WTC11 (cell line): Measurements from ENCODE around the gene CCK. TPM values are rescaled to one million over a fixed set of nuclear protein-coding genes. Genes with fewer than 3 reads are reported as not detected.

Experiments
- ATAC-seq: fragments of 200-7000 bp; cut with Tn5 transposase; 2 replicates; pipeline ENCODE4 v1.10.0; 2021; ENCODE audit warnings: mild to moderate bottlenecking, moderate library complexity
- CTCF ChIA-PET: fragments of 300-600 bp; sonication (Branson Sonifier 250); formaldehyde crosslinking; loops from one replicate; lab custom pipeline; 2021; ENCODE audit warnings: antibody characterized with exemption; lab: Charles Lee
- POLR2A ChIA-PET: fragments of 350-600 bp; sonication (Branson Sonifier 250); formaldehyde crosslinking; loops from one replicate; lab custom pipeline; 2021; ENCODE audit warnings: antibody characterized with exemption; lab: Charles Lee
- DNase-seq: peaks from one replicate; pipeline ENCODE4 v3.0.0; 2021; ENCODE audit warnings: low spot score
- H3K27ac Mint-ChIP-seq: 2 replicates; pipeline ENCODE4 v1.8.0; 2021; ENCODE audit warnings: mixed read lengths
- H3K27me3 Mint-ChIP-seq: 2 replicates; pipeline ENCODE4 v1.8.0; 2021; ENCODE audit warnings: low read depth, mild to moderate bottlenecking, moderate library complexity, mixed read lengths
- H3K36me3 Mint-ChIP-seq: 2 replicates; pipeline ENCODE4 v1.8.0; 2021; ENCODE audit warnings: mixed read lengths
- H3K4me1 Mint-ChIP-seq: 2 replicates; pipeline ENCODE4 v1.8.0; 2022; ENCODE audit warnings: mixed read lengths
- H3K4me3 Mint-ChIP-seq: 2 replicates; pipeline ENCODE4 v1.8.0; 2021; ENCODE audit warnings: mild to moderate bottlenecking, moderate library complexity, mixed read lengths
- H3K9me3 Mint-ChIP-seq: 2 replicates; pipeline ENCODE4 v1.8.0; 2021; ENCODE audit warnings: mixed read lengths
- KAT7 ChIP-seq: sonication (generic); formaldehyde crosslinking; IDR thresholded peaks from 2 replicates; pipeline ENCODE4 v1.8.1; 2023; ENCODE audit warnings: missing genetic modification reagents, mild to moderate bottlenecking, borderline replicate concordance
- NFATC4 ChIP-seq: fragments of 250-450 bp; sonication (Bioruptor Pico); IDR thresholded peaks from 2 replicates; pipeline ENCODE4 v1.9.0; 2021; ENCODE audit warnings: mild to moderate bottlenecking
- NR3C1 ChIP-seq: sonication (generic); formaldehyde crosslinking; conservative IDR thresholded peaks from 2 replicates; pipeline ENCODE4 v1.8.1; 2023; ENCODE audit warnings: low read depth, mild to moderate bottlenecking, missing genetic modification reagents
- RELA ChIP-seq: sonication (generic); formaldehyde crosslinking; IDR thresholded peaks from 2 replicates; pipeline ENCODE4 v1.8.1; 2022; ENCODE audit warnings: missing genetic modification reagents, mild to moderate bottlenecking, borderline replicate concordance
- SOX15 ChIP-seq: fragments of 250-450 bp; sonication (Bioruptor Pico); IDR thresholded peaks from 2 replicates; pipeline ENCODE4 v1.9.0; 2021; ENCODE audit warnings: mild to moderate bottlenecking
- SP1 ChIP-seq: sonication (generic); formaldehyde crosslinking; conservative IDR thresholded peaks from 2 replicates; pipeline ENCODE4 v1.8.1; 2022; ENCODE audit warnings: missing genetic modification reagents
- total RNA-seq: library from RNA; stranded (reverse); gene quantifications from 3 replicates; pipeline ENCODE4 v1.2.3, GENCODE V29; 2021
- TF ChIP-seq, protein P1 (sequence below): sonication (generic); formaldehyde crosslinking; IDR thresholded peaks from 2 replicates; pipeline ENCODE4 v1.8.1; 2023; ENCODE audit warnings: mild to moderate bottlenecking, missing genetic modification reagents, borderline replicate concordance
- TF ChIP-seq, protein P2 (sequence below): sonication (generic); formaldehyde crosslinking; IDR thresholded peaks from 2 replicates; pipeline ENCODE4 v1.8.1; 2023; ENCODE audit warnings: mild to moderate bottlenecking, missing genetic modification reagents, moderate library complexity
- TF ChIP-seq, protein P3 (sequence below): sonication (generic); formaldehyde crosslinking; IDR thresholded peaks from 2 replicates; pipeline ENCODE4 v1.8.0; 2022; ENCODE audit warnings: missing genetic modification reagents
- TF ChIP-seq, protein P4 (sequence below): sonication (generic); formaldehyde crosslinking; conservative IDR thresholded peaks from 2 replicates; pipeline ENCODE4 v1.8.1; 2023; ENCODE audit warnings: mild to moderate bottlenecking, low read depth, missing genetic modification reagents, moderate library complexity
- TF ChIP-seq, protein P5 (sequence below): sonication (generic); formaldehyde crosslinking; IDR thresholded peaks from 2 replicates; pipeline ENCODE4 v1.8.1; 2023; ENCODE audit warnings: mild to moderate bottlenecking, moderate library complexity, missing genetic modification reagents
- TF ChIP-seq, protein P6 (sequence below): fragments of 250-450 bp; sonication (Bioruptor Pico); IDR thresholded peaks from 2 replicates; pipeline ENCODE4 v1.9.0; 2021; ENCODE audit warnings: mild to moderate bottlenecking, borderline replicate concordance
- TF ChIP-seq, protein P7 (sequence below): sonication (generic); formaldehyde crosslinking; IDR thresholded peaks from 2 replicates; pipeline ENCODE4 v1.8.0; 2022; ENCODE audit warnings: mild to moderate bottlenecking, missing genetic modification reagents
- TF ChIP-seq, protein P8 (sequence below): sonication (generic); formaldehyde crosslinking; IDR thresholded peaks from 2 replicates; pipeline ENCODE4 v1.8.1; 2022; ENCODE audit warnings: missing genetic modification reagents, borderline replicate concordance
- TF ChIP-seq, protein P9 (sequence below): sonication (generic); formaldehyde crosslinking; conservative IDR thresholded peaks from 2 replicates; pipeline ENCODE4 v1.8.1; 2022; ENCODE audit warnings: mild to moderate bottlenecking, missing genetic modification reagents

CCK gene
- total RNA-seq, 1 experiment from 2014 or later: 0.50 TPM

DNA sequence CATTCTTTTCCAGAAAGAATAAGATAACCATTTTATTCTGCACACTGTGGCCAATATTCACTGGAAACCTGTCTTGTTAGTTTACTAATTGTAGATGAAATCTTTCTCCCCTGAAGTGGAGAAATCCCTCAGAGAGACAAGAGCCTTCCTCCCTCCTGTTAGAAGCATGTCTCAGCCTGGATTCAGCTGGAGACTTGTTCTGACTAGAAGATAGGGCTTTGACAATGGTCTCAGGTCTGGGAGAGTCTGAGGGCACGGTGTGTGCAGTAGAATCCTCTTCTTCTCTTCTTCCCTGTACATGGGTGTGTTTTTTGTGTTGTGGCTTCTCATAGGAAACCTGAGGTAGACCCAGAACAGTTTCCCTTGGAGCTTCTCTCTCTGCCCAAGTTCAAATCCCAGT, 19.9 kb downstream of the CCK start (continued):
- TF ChIP-seq, protein P1, sequence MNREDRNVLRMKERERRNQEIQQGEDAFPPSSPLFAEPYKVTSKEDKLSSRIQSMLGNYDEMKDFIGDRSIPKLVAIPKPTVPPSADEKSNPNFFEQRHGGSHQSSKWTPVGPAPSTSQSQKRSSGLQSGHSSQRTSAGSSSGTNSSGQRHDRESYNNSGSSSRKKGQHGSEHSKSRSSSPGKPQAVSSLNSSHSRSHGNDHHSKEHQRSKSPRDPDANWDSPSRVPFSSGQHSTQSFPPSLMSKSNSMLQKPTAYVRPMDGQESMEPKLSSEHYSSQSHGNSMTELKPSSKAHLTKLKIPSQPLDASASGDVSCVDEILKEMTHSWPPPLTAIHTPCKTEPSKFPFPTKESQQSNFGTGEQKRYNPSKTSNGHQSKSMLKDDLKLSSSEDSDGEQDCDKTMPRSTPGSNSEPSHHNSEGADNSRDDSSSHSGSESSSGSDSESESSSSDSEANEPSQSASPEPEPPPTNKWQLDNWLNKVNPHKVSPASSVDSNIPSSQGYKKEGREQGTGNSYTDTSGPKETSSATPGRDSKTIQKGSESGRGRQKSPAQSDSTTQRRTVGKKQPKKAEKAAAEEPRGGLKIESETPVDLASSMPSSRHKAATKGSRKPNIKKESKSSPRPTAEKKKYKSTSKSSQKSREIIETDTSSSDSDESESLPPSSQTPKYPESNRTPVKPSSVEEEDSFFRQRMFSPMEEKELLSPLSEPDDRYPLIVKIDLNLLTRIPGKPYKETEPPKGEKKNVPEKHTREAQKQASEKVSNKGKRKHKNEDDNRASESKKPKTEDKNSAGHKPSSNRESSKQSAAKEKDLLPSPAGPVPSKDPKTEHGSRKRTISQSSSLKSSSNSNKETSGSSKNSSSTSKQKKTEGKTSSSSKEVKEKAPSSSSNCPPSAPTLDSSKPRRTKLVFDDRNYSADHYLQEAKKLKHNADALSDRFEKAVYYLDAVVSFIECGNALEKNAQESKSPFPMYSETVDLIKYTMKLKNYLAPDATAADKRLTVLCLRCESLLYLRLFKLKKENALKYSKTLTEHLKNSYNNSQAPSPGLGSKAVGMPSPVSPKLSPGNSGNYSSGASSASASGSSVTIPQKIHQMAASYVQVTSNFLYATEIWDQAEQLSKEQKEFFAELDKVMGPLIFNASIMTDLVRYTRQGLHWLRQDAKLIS: no peak
- TF ChIP-seq, protein P2, sequence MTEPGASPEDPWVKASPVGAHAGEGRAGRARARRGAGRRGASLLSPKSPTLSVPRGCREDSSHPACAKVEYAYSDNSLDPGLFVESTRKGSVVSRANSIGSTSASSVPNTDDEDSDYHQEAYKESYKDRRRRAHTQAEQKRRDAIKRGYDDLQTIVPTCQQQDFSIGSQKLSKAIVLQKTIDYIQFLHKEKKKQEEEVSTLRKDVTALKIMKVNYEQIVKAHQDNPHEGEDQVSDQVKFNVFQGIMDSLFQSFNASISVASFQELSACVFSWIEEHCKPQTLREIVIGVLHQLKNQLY (CRISPR knock-in tag): no peak
- TF ChIP-seq, protein P3, sequence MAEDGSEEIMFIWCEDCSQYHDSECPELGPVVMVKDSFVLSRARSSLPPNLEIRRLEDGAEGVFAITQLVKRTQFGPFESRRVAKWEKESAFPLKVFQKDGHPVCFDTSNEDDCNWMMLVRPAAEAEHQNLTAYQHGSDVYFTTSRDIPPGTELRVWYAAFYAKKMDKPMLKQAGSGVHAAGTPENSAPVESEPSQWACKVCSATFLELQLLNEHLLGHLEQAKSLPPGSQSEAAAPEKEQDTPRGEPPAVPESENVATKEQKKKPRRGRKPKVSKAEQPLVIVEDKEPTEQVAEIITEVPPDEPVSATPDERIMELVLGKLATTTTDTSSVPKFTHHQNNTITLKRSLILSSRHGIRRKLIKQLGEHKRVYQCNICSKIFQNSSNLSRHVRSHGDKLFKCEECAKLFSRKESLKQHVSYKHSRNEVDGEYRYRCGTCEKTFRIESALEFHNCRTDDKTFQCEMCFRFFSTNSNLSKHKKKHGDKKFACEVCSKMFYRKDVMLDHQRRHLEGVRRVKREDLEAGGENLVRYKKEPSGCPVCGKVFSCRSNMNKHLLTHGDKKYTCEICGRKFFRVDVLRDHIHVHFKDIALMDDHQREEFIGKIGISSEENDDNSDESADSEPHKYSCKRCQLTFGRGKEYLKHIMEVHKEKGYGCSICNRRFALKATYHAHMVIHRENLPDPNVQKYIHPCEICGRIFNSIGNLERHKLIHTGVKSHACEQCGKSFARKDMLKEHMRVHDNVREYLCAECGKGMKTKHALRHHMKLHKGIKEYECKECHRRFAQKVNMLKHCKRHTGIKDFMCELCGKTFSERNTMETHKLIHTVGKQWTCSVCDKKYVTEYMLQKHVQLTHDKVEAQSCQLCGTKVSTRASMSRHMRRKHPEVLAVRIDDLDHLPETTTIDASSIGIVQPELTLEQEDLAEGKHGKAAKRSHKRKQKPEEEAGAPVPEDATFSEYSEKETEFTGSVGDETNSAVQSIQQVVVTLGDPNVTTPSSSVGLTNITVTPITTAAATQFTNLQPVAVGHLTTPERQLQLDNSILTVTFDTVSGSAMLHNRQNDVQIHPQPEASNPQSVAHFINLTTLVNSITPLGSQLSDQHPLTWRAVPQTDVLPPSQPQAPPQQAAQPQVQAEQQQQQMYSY (CRISPR knock-in tag): no peak

DNA sequence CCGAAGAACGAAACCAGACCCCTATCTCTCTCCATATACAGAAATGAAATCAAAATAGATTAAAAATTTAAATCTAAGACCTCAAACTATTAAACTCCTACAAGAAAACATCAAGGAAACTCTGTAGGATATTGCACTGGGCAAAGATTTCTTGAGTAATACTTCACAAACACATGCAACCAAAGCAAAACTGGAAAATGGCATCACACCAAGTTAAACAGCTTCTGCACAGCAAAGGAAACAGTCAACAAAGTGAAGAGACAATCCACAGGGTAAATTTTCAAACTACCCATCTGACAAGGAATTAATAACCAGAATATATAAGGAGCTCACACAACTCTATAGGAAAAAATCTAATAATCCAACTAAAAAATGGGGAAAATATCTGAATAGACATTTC, 29.4 kb downstream of the CCK start:
- ChIA-PET CTCF (no interaction called here), POLR2A (no interaction called here)
- H3K4me1 Mint-ChIP-seq: no peaks in the 10 kb centered on the region
- peaks cover 10% of the 10 kb centered on the region; the same call in 1 of the 2 replicates for H3K27me3 Mint-ChIP-seq
- peaks cover 51% of the 10 kb centered on the region for H3K9me3 Mint-ChIP-seq
- DNase-seq (no peak), ATAC-seq (no peak)
- H3K4me3 Mint-ChIP-seq: no peak overlapping the region
- H3K27ac Mint-ChIP-seq: no peak overlapping the region
- H3K36me3 Mint-ChIP-seq: peaks cover 23% of the 10 kb centered on the region
- no peak for TF ChIP-seq SOX15 (CRISPR knock-in tag)
- no peak for TF ChIP-seq NFATC4 (CRISPR knock-in tag)
- TF ChIP-seq, protein P4, sequence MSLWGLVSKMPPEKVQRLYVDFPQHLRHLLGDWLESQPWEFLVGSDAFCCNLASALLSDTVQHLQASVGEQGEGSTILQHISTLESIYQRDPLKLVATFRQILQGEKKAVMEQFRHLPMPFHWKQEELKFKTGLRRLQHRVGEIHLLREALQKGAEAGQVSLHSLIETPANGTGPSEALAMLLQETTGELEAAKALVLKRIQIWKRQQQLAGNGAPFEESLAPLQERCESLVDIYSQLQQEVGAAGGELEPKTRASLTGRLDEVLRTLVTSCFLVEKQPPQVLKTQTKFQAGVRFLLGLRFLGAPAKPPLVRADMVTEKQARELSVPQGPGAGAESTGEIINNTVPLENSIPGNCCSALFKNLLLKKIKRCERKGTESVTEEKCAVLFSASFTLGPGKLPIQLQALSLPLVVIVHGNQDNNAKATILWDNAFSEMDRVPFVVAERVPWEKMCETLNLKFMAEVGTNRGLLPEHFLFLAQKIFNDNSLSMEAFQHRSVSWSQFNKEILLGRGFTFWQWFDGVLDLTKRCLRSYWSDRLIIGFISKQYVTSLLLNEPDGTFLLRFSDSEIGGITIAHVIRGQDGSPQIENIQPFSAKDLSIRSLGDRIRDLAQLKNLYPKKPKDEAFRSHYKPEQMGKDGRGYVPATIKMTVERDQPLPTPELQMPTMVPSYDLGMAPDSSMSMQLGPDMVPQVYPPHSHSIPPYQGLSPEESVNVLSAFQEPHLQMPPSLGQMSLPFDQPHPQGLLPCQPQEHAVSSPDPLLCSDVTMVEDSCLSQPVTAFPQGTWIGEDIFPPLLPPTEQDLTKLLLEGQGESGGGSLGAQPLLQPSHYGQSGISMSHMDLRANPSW (CRISPR knock-in tag): no peak
- TF ChIP-seq, protein P5, sequence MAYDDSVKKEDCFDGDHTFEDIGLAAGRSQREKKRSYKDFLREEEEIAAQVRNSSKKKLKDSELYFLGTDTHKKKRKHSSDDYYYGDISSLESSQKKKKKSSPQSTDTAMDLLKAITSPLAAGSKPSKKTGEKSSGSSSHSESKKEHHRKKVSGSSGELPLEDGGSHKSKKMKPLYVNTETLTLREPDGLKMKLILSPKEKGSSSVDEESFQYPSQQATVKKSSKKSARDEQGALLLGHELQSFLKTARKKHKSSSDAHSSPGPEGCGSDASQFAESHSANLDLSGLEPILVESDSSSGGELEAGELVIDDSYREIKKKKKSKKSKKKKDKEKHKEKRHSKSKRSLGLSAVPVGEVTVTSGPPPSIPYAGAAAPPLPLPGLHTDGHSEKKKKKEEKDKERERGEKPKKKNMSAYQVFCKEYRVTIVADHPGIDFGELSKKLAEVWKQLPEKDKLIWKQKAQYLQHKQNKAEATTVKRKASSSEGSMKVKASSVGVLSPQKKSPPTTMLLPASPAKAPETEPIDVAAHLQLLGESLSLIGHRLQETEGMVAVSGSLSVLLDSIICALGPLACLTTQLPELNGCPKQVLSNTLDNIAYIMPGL: no peak
- TF ChIP-seq, protein P6, sequence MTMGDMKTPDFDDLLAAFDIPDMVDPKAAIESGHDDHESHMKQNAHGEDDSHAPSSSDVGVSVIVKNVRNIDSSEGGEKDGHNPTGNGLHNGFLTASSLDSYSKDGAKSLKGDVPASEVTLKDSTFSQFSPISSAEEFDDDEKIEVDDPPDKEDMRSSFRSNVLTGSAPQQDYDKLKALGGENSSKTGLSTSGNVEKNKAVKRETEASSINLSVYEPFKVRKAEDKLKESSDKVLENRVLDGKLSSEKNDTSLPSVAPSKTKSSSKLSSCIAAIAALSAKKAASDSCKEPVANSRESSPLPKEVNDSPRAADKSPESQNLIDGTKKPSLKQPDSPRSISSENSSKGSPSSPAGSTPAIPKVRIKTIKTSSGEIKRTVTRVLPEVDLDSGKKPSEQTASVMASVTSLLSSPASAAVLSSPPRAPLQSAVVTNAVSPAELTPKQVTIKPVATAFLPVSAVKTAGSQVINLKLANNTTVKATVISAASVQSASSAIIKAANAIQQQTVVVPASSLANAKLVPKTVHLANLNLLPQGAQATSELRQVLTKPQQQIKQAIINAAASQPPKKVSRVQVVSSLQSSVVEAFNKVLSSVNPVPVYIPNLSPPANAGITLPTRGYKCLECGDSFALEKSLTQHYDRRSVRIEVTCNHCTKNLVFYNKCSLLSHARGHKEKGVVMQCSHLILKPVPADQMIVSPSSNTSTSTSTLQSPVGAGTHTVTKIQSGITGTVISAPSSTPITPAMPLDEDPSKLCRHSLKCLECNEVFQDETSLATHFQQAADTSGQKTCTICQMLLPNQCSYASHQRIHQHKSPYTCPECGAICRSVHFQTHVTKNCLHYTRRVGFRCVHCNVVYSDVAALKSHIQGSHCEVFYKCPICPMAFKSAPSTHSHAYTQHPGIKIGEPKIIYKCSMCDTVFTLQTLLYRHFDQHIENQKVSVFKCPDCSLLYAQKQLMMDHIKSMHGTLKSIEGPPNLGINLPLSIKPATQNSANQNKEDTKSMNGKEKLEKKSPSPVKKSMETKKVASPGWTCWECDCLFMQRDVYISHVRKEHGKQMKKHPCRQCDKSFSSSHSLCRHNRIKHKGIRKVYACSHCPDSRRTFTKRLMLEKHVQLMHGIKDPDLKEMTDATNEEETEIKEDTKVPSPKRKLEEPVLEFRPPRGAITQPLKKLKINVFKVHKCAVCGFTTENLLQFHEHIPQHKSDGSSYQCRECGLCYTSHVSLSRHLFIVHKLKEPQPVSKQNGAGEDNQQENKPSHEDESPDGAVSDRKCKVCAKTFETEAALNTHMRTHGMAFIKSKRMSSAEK (CRISPR knock-in tag): no peak
- TF ChIP-seq, protein P7, sequence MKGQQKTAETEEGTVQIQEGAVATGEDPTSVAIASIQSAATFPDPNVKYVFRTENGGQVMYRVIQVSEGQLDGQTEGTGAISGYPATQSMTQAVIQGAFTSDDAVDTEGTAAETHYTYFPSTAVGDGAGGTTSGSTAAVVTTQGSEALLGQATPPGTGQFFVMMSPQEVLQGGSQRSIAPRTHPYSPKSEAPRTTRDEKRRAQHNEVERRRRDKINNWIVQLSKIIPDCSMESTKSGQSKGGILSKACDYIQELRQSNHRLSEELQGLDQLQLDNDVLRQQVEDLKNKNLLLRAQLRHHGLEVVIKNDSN (CRISPR knock-in tag): no peak
- no peak for TF ChIP-seq RELA (CRISPR knock-in tag)
- TF ChIP-seq KAT7 (CRISPR knock-in tag): no peak
- no peak for TF ChIP-seq SP1 (CRISPR knock-in tag)
- no peak for TF ChIP-seq NR3C1 (CRISPR knock-in tag)
- TF ChIP-seq, protein P8, sequence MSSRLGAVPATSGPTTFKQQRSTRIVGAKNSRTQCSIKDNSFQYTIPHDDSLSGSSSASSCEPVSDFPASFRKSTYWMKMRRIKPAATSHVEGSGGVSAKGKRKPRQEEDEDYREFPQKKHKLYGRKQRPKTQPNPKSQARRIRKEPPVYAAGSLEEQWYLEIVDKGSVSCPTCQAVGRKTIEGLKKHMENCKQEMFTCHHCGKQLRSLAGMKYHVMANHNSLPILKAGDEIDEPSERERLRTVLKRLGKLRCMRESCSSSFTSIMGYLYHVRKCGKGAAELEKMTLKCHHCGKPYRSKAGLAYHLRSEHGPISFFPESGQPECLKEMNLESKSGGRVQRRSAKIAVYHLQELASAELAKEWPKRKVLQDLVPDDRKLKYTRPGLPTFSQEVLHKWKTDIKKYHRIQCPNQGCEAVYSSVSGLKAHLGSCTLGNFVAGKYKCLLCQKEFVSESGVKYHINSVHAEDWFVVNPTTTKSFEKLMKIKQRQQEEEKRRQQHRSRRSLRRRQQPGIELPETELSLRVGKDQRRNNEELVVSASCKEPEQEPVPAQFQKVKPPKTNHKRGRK (CRISPR knock-in tag): no peak
- TF ChIP-seq, protein P9, sequence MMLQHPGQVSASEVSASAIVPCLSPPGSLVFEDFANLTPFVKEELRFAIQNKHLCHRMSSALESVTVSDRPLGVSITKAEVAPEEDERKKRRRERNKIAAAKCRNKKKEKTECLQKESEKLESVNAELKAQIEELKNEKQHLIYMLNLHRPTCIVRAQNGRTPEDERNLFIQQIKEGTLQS (CRISPR knock-in tag): no peak
